GM12878 (cell line): ENCODE measurements around the gene FRK. TPM values are rescaled to one million over a fixed set of nuclear protein-coding genes. Genes with fewer than 3 reads are reported as not detected.

ENCODE experiments used
- ATAC-seq: fragments of 200-7000 bp; cut with Tn5 transposase; 3 replicates; pipeline ENCODE4 v1.9.1; 2020; ENCODE audit warnings: mild to moderate bottlenecking, moderate library complexity
- BruUV-seq: library from RNA; stranded (reverse); fragments of 400-500 nt; replicated peaks from 2 replicates; lab custom pipeline; 2021; lab: Mats Ljungman, UMichigan
- CTCF ChIA-PET: fragments of 300-600 bp; sonication (Branson Sonifier 250); formaldehyde crosslinking; extraction: SDS; loops from one replicate; lab custom pipeline; 2021; ENCODE audit warnings: inconsistent platforms; lab: Yijun Ruan, JAX
- POLR2A ChIA-PET: fragments of 350-600 bp; formaldehyde crosslinking; extraction: SDS; loops from one replicate; lab custom pipeline; 2021; ENCODE audit warnings: inconsistent platforms; lab: Charles Lee
- RAD21 ChIA-PET: fragments of 300-600 bp; sonication (Branson Sonifier 250); formaldehyde crosslinking; loops from one replicate; lab custom pipeline; 2023; ENCODE audit warnings: antibody characterized with exemption; ENCODE audit not compliant: unreplicated experiment; lab: Charles Lee
- SMC1A ChIA-PET: fragments of 300-600 bp; sonication (Branson Sonifier 250); formaldehyde crosslinking; loops from one replicate; lab custom pipeline; 2023; ENCODE audit not compliant: unreplicated experiment, uncharacterized antibody; lab: Charles Lee
- DNase-seq: peaks from one replicate; pipeline ENCODE4 v3.0.0-alpha.2; 2011; ENCODE audit warnings: low read depth, low spot score
- FAIRE-seq: peaks from 3 replicates; lab custom pipeline; 2011; peaks lifted over from hg19 to GRCh38; lab: Jason Lieb, UNC
- H2AFZ ChIP-seq: 2 replicates; pipeline ENCODE4 v1.6.0; 2011; ENCODE audit warnings: low read depth, low read length, control low read depth; ENCODE audit not compliant: control insufficient read depth
- H3K27ac ChIP-seq: 2 replicates; pipeline ENCODE4 v1.5.1; 2011; ENCODE audit warnings: control low read depth; ENCODE audit not compliant: control insufficient read depth, insufficient read depth
- H3K27me3 ChIP-seq, 2 experiments: replicated peaks in 1 of 2; 2 replicates each; pipeline versions ENCODE4 v1.6.0 to v1.6.1; 2011; ENCODE audit warnings: low read length in 1 of 2; ENCODE audit not compliant: control insufficient read depth in 2 of 2, insufficient read depth in 2 of 2
- H3K36me3 ChIP-seq, 2 experiments: 2 replicates each; pipeline ENCODE4 v1.5.1; 2011; ENCODE audit warnings: low read length in 1 of 2; ENCODE audit not compliant: control insufficient read depth in 2 of 2, insufficient read depth in 2 of 2
- H3K4me1 ChIP-seq: 2 replicates; pipeline ENCODE4 v1.6.1; 2011; ENCODE audit warnings: mild to moderate bottlenecking, low read length, moderate library complexity, mixed read lengths; ENCODE audit not compliant: control insufficient read depth, insufficient read depth
- H3K4me2 ChIP-seq: 2 replicates; pipeline ENCODE4 v1.6.0; 2011; ENCODE audit warnings: control low read depth; ENCODE audit not compliant: control insufficient read depth, insufficient read depth
- H3K4me3 ChIP-seq: fragments of 200-600 bp; sonication (generic); 2 replicates; pipeline ENCODE4 v1.5.1; 2016
- H3K79me2 ChIP-seq: 2 replicates; pipeline ENCODE4 v1.6.0; 2011; ENCODE audit warnings: low read length; ENCODE audit not compliant: control insufficient read depth, insufficient read depth
- H3K9ac ChIP-seq: 2 replicates; pipeline ENCODE4 v1.8.0; 2011; ENCODE audit warnings: low read length, control low read depth, mixed read lengths; ENCODE audit not compliant: control insufficient read depth, insufficient read depth
- H3K9me3 ChIP-seq: replicated peaks from 3 replicates; pipeline ENCODE4 v1.5.1; 2011; ENCODE audit warnings: mild to moderate bottlenecking, low read length; ENCODE audit not compliant: control insufficient read depth, insufficient read depth
- H4K20me1 ChIP-seq: 2 replicates; pipeline ENCODE4 v1.6.0; 2011; ENCODE audit not compliant: control insufficient read depth, insufficient read depth
- BMI1 ChIP-seq: fragments of 450-650 bp; IDR thresholded peaks from 2 replicates; pipeline ENCODE4 v1.6.1; 2016; ENCODE audit warnings: mild to moderate bottlenecking, moderate library complexity, borderline replicate concordance
- E2F4 ChIP-seq: IDR thresholded peaks from 2 replicates; pipeline ENCODE4 v1.6.1; 2012; ENCODE audit warnings: low read depth, low read length, improper control_type of control experiment
- ESRRA ChIP-seq: IDR thresholded peaks from 2 replicates; pipeline ENCODE4 v1.6.1; 2012; ENCODE audit warnings: mild to moderate bottlenecking, low read length, improper control_type of control experiment
- MAX ChIP-seq: IDR thresholded peaks from 2 replicates; pipeline ENCODE4 v1.6.1; 2012; ENCODE audit warnings: low read depth, low read length, improper control_type of control experiment
- NFXL1 ChIP-seq: fragments of 450-650 bp; IDR thresholded peaks from 2 replicates; pipeline ENCODE4 v1.6.1; 2017; ENCODE audit warnings: antibody characterized with exemption, mild to moderate bottlenecking, borderline replicate concordance
- RBBP5 ChIP-seq: fragments of 200-600 bp; sonication (generic); conservative IDR thresholded peaks from 2 replicates; pipeline ENCODE4 v1.6.1; 2016
- REST ChIP-seq: IDR thresholded peaks from 2 replicates; pipeline ENCODE4 v1.6.1; 2012; ENCODE audit warnings: mild to moderate bottlenecking, low read depth, low read length
- STAT1 ChIP-seq: fragments of 450-650 bp; conservative IDR thresholded peaks from 2 replicates; pipeline ENCODE4 v1.6.1; 2014; ENCODE audit warnings: antibody characterized with exemption, mild to moderate bottlenecking
- ZBTB33 ChIP-seq: fragments of 450-650 bp; IDR thresholded peaks from 2 replicates; pipeline ENCODE4 v1.6.1; 2017; ENCODE audit warnings: mild to moderate bottlenecking
- in situ Hi-C: fragments of 300-500 bp; cut with MboI; formaldehyde crosslinking; loops from 9 replicates; pipeline ENCODE4 v1.14.3; 2018; ENCODE audit warnings: mixed read lengths
- intact Hi-C: fragments of 100-400 bp; cut with micrococcal nuclease; formaldehyde crosslinking; loops from one replicate; pipeline ENCODE4 v1.14.2; 2022; ENCODE audit not compliant: unreplicated experiment
- polyA plus RNA-seq, 11 experiments: library from polyadenylated mRNA; depleted of rRNA in 4 of 11; unstranded in 6 of 11; stranded (reverse) in 5 of 11; fragments of >200 nt; fragmentation: Nextera tagmentation in 4 of 11; fragmentation: Illumina TruSeq in 1 of 11; extraction: Ambion mirVana in 4 of 11; extraction: Trizol in 1 of 11; gene quantifications; 1 replicate in 1 of 11; 2 replicates in 10 of 11; pipeline versions ENCODE4 v1.2.1 to v1.2.3, GENCODE V29; 2011 to 2016; ENCODE audit warnings: inconsistent platforms in 2 of 11, missing spikeins in 2 of 11, low read depth in 1 of 11
- total RNA-seq, 4 experiments: library from RNA; depleted of rRNA in 3 of 4; stranded (reverse); fragments of >200 nt in 3 of 4; fragmentation: Illumina TruSeq in 1 of 4; extraction: Trizol in 1 of 4; gene quantifications; 2 replicates each; pipeline versions ENCODE4 v1.2.1 to v1.2.3, GENCODE V29; 2013 to 2021

Gene FRK
- total and polyA plus RNA-seq, 10 of the 15 experiments (the other 5 are each of a cell fraction or from before 2014, with no cell fraction given) = 0.29 to 2.4 (median 1.2) TPM

DNA sequence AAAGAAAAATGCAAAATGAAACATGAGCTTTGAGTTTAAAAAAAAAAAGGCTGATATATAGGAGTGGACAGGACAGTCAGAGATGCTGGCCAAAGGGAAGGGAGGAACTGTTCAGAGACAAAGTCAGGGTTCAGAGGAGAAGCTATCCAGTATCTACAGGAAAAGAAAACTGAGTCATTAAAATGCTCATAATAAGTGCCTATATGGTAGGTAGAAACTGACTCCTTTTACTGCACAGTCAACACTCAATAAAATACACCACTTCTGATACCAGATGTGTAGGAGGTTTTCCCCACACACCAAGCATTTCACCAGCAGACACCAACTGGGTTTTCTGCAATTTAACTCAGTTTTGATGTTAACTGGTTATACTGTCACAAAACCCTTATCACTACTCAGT is 32.9 kb downstream of the FRK start:
- no peak overlapping the region for H2AFZ ChIP-seq
- H3K27me3 ChIP-seq = no peaks in the 10 kb centered on the region
- H3K9ac ChIP-seq = no peak overlapping the region
- TF ChIP-seq MAX (no peak), BMI1 (no peak), ESRRA (no peak), NFXL1 (no peak), E2F4 (no peak), RBBP5 (no peak)
- CTCF ChIA-PET = interaction anchor here (0.6 to 1.6 kb wide), 6 partner anchors 9 to 288 kb away, joined by 3 to 9 read pairs (median 3); no protein-coding TSS in a partner anchor
- H3K27ac ChIP-seq = no peak overlapping the region
- no peaks in the 10 kb centered on the region for H3K36me3 ChIP-seq
- H3K4me2 ChIP-seq = no peak overlapping the region
- POLR2A ChIA-PET = interaction anchor here (0.9 to 1.1 kb wide), 3 partner anchors 10 to 24 kb away, joined by 3 read pairs; no protein-coding TSS in a partner anchor
- SMC1A ChIA-PET = interaction anchor here (0.8 to 1.9 kb wide), 7 partner anchors 8 to 78 kb away, joined by 3 to 7 read pairs (median 4); no protein-coding TSS in a partner anchor
- DNase-seq = no peak
- intact Hi-C loops (no loop called here), in situ Hi-C loops (no loop called here)
- RAD21 ChIA-PET = interaction anchor here (0.7 to 1.9 kb wide), 4 partner anchors 10 to 60 kb away, joined by 3 to 5 read pairs (median 3); no protein-coding TSS in a partner anchor
- H3K9me3 ChIP-seq = peaks cover 4% of the 10 kb centered on the region; the same call in 2 of the 3 replicates
- no TSS peak for BruUV-seq
- H3K79me2 ChIP-seq = no peaks in the 10 kb centered on the region
- no peak overlapping the region for H3K4me3 ChIP-seq
- peaks cover 9% of the 10 kb centered on the region for H3K4me1 ChIP-seq
- ATAC-seq = peak; percentile 71
- H4K20me1 ChIP-seq = no peaks in the 10 kb centered on the region
- no peak for FAIRE-seq

- ChIA-PET CTCF (interaction anchor here (1.2 to 1.5 kb wide), 2 partner anchors 17 to 22 kb away, joined by 3 read pairs; no protein-coding TSS in a partner anchor), POLR2A (interaction anchor here (0.5 to 1.0 kb wide), 3 partner anchors 8 to 81 kb away, joined by 4 to 9 read pairs (median 4); no protein-coding TSS in a partner anchor), SMC1A (interaction anchor here (0.9 to 2.1 kb wide), 5 partner anchors 16 to 61 kb away, joined by 3 to 6 read pairs (median 4); partner anchors contain the start of gene FRK), RAD21 (interaction anchor here (1.1 to 1.7 kb wide), 6 partner anchors 13 to 73 kb away, joined by 3 to 4 read pairs (median 4); partner anchors contain the start of gene FRK)
- H3K4me1 ChIP-seq = peaks cover 13% of the 10 kb centered on the region
- peak; percentile 34 for ATAC-seq
- in situ Hi-C loops = no loop called here
- H3K9me3 ChIP-seq = peaks cover 4% of the 10 kb centered on the region; the same call in 2 of the 3 replicates
- no peaks in the 10 kb centered on the region for H3K36me3 ChIP-seq
- no peak overlapping the region for H3K4me3 ChIP-seq
- intact Hi-C loops = no loop called here
- H3K27me3 ChIP-seq = no peaks in the 10 kb centered on the region
- H4K20me1 ChIP-seq = no peaks in the 10 kb centered on the region
- no peak overlapping the region for H3K27ac ChIP-seq
- H3K9ac ChIP-seq = no peak overlapping the region
- BruUV-seq = no TSS peak
- H2AFZ ChIP-seq = no peak overlapping the region
- H3K4me2 ChIP-seq = no peak overlapping the region
- no peak for DNase-seq
- H3K79me2 ChIP-seq = no peaks in the 10 kb centered on the region; the same call in 1 of the 2 replicates
- no peak for FAIRE-seq
- TF ChIP-seq STAT1 (no peak), ZBTB33 (no peak), REST (no peak)
Measured at GRCh38 chr6:116025405-116025804, 35.3 kb downstream of the FRK start.
